Measurements from ENCODE around the gene BMS1. TPM values are rescaled to one million over a fixed set of nuclear protein-coding genes. Genes with fewer than 3 reads are reported as not detected.

BMS1 gene
- total and polyA plus RNA-seq, 2 of the 4 experiments (the other 2 are of a cell fraction), result 7.5 to 22.9 TPM

GRCh38 chr10:42872865-42873435, 90.4 kb downstream of the BMS1 start:
- Histone ChIP-seq H2BK120ac (ENCODE audit: low read depth, low read length) (no peak overlapping the region), H4K20me1 (ENCODE audit: insufficient read depth, low read length) (no peaks in the 10 kb centered on the region), H3K4ac (ENCODE audit: low read depth, low read length) (no peak overlapping the region), H3K18ac (ENCODE audit: low read depth, low read length) (no peak overlapping the region), H2BK15ac (ENCODE audit: low read depth, low read length) (no peak overlapping the region), H2BK5ac (ENCODE audit: low read depth, low read length, poor library complexity, severe bottlenecking) (no peak overlapping the region), H3K27ac (ENCODE audit: insufficient read depth, low read length) (no peak overlapping the region), H3K9ac (ENCODE audit: low read depth, low read length) (no peak overlapping the region), H3K27me3 (ENCODE audit: control insufficient read depth, insufficient read depth, low read length) (peaks cover 5% of the 10 kb centered on the region; the same call in 1 of the 2 replicates), H2AK5ac (ENCODE audit: low read depth, low read length) (no peak overlapping the region), H3K4me1 (ENCODE audit: control insufficient read depth, insufficient read depth, low read length) (no peaks in the 10 kb centered on the region), H2BK20ac (ENCODE audit: low read depth, low read length) (no peak overlapping the region), H3K9me1 (ENCODE audit: insufficient read depth, low read length) (no peaks in the 10 kb centered on the region), H2AK9ac (replicated peaks; ENCODE audit: low read depth, low read length, poor library complexity) (no peak overlapping the region), H4K8ac (ENCODE audit: low read depth in 2 of 2, low read length in 2 of 2) (no peak overlapping the region), H3K14ac (replicated peaks; ENCODE audit: low read depth, low read length) (no peak overlapping the region), H2AFZ (replicated peaks; ENCODE audit: low read length, poor library complexity) (no peak overlapping the region), H3K36me3 (ENCODE audit: control insufficient read depth, insufficient read depth, low read length) (no peaks in the 10 kb centered on the region), H4K5ac (ENCODE audit: low read depth, low read length) (no peak overlapping the region), H3K9me3 (ENCODE audit: control insufficient read depth, insufficient read depth, low read length) (no peaks in the 10 kb centered on the region), H3K23ac (ENCODE audit: low read depth, low read length) (no peak overlapping the region), H3K4me3 (ENCODE audit: insufficient read depth, low read depth, low read length) (no peak overlapping the region), H4K91ac (ENCODE audit: insufficient read depth, low read depth, low read length) (no peak overlapping the region), H3K4me2 (ENCODE audit: low read depth, low read length) (no peak overlapping the region), H3K79me1 (ENCODE audit: low read depth in 1 of 2, low read length in 2 of 2) (no peaks in the 10 kb centered on the region), H3K56ac (ENCODE audit: extremely low read depth, insufficient read depth, low read length) (no peak overlapping the region)
- BruUV-seq (replicated peaks), result no TSS peak
- 73% methylated on average over 11 of the region's 19 CpGs; no CpG with 5 or more reads in 1 of the 2 experiments for WGBS, 2 experiments (ENCODE audit: extremely low coverage in 2 of 2, insufficient read length in 1 of 2)
- dilution Hi-C loops (cut with HindIII; ENCODE audit: low sequenced_read_pairs, unreplicated experiment) (no loop called here), in situ Hi-C loops (cut with MboI; ENCODE audit: low sequenced_read_pairs) (loop anchor here (10.0 kb wide), 1 partner anchor 232 kb away; no protein-coding TSS in a partner anchor), intact Hi-C loops (cut with micrococcal nuclease) (no loop called here)
- ChIA-PET CTCF (interaction anchor here (0.6 kb wide), 1 partner anchor 8 kb away, joined by 3 read pairs; no protein-coding TSS in a partner anchor), POLR2A (ENCODE audit: unreplicated experiment) (no interaction called here)
- no peak for TF ChIP-seq ELK1 (IDR thresholded peaks at IDR 0.05; ENCODE audit: borderline replicate concordance, low read depth, low read length)
- TF ChIP-seq MAZ (IDR thresholded peaks at IDR 0.05; ENCODE audit: borderline replicate concordance, low read depth, low read length), result no peak
- TF ChIP-seq POLR2A (IDR thresholded peaks at IDR 0.05; ENCODE audit: low read depth, low read length), result no peak
- no peak for TF ChIP-seq CTCF (conservative IDR thresholded peaks at IDR 0.05; ENCODE audit: low read depth, low read length)
- no peak for TF ChIP-seq FOS (IDR thresholded peaks at IDR 0.05; ENCODE audit: low read depth, low read length)
- TF ChIP-seq NFE2L2 (IDR thresholded peaks at IDR 0.05; ENCODE audit: low read depth, low read length), result no peak
- no peak for TF ChIP-seq SMC3 (IDR thresholded peaks at IDR 0.05; ENCODE audit: low read depth, low read length)
- no peak for TF ChIP-seq RAD21 (IDR thresholded peaks at IDR 0.05; ENCODE audit: low read length)
- no peak for TF ChIP-seq USF2 (IDR thresholded peaks at IDR 0.05; ENCODE audit: low read depth, low read length)
- no peak for TF ChIP-seq MXI1 (IDR thresholded peaks at IDR 0.05; ENCODE audit: borderline replicate concordance, low read depth, low read length)
- no peak for TF ChIP-seq CEBPB (IDR thresholded peaks at IDR 0.05; ENCODE audit: low read depth, low read length)
- no peak for TF ChIP-seq CHD1 (IDR thresholded peaks at IDR 0.05; ENCODE audit: low read depth, low read length)
- TF ChIP-seq RFX5 (IDR thresholded peaks at IDR 0.05; ENCODE audit: low read depth, low read length), result no peak
- TF ChIP-seq BHLHE40 (IDR thresholded peaks at IDR 0.05; ENCODE audit: low read depth, low read length), result no peak
- ATAC-seq (ENCODE audit: low read depth) (no peak), DNase-seq (no peak)

Data from IMR-90 (cell line).